GM18951 (cell line): Measurements from ENCODE around the gene ABCA4.

ENCODE experiments used
- POLR2A ChIP-seq: IDR thresholded peaks from 4 replicates; pipeline ENCODE4 v1.6.1; 2011; ENCODE audit warnings: mild to moderate bottlenecking; ENCODE audit not compliant: insufficient read length, insufficient read depth; ENCODE audit errors: extremely low read depth
- in situ Hi-C: fragments of 300-500 bp; cut with MboI; formaldehyde crosslinking; loops from one replicate; pipeline ENCODE4 v1.12.0; 2022; ENCODE audit warnings: low sequenced_read_pairs, mixed read lengths, inconsistent platforms; ENCODE audit not compliant: unreplicated experiment

Gene ABCA4

DNA sequence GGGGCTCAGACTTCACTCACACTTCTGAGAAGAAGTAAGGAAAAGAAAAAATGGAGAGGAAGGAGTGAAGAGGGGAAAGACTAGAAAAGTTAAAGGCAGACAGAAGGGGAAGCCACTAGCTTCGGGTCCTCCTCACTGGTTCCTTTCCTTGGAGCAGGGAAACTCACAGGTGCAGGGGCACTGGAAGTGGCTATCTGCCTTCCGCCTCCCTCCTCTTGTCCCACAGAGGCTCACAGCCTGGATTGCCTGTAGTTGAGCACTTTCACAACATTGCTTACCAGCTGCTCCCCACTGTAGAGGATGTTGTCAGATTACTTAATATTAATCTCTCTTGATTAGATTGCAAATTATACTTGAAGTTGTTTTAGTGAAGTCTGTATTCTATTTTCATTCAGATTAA, 21.6 kb upstream of the ABCA4 start:
- in situ Hi-C loops = no loop called here
- TF ChIP-seq POLR2A = no peak

DNA sequence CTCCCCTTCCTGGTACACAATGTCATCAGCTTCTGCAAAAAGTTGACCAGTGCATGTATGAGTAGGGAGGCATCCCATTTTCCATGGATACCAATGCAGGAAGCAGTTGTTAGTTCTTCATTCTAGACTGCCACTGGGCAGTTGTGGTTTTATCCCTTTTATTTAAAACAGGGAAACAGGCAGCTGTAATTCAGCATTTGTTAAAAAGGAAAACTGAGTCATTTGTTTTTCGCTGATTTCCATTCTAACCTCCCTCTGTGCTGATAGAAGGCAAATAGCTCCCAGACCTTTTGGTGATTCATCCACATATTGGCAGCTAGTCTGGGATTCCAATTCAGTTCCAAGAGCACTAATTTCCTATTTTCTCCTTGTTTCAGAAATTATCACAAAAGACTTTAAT, 21.1 kb upstream of the ABCA4 start:
- TF ChIP-seq POLR2A = no peak
- in situ Hi-C loops = no loop called here

DNA sequence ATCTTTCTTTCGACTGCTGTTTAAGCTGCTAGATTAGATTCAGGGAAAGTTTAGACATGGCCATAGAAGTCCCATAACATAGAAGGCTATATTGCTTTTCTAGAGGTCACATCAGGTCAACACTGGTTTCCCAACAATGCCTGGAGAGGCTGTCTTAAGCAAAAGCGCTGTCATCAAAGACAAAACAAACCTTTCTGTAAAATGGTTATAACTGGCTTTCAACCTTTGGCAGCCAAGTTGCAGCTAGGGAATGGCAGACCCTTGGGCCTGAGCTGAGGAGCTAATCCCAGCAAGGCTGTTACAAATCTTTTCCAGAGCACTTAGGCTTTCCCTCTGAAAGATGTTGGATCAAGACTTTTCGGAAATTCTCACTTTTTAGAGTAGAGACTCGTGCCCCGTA, 11.2 kb upstream of the ABCA4 start:
- no peak for TF ChIP-seq POLR2A
- in situ Hi-C loops = no loop called here

DNA sequence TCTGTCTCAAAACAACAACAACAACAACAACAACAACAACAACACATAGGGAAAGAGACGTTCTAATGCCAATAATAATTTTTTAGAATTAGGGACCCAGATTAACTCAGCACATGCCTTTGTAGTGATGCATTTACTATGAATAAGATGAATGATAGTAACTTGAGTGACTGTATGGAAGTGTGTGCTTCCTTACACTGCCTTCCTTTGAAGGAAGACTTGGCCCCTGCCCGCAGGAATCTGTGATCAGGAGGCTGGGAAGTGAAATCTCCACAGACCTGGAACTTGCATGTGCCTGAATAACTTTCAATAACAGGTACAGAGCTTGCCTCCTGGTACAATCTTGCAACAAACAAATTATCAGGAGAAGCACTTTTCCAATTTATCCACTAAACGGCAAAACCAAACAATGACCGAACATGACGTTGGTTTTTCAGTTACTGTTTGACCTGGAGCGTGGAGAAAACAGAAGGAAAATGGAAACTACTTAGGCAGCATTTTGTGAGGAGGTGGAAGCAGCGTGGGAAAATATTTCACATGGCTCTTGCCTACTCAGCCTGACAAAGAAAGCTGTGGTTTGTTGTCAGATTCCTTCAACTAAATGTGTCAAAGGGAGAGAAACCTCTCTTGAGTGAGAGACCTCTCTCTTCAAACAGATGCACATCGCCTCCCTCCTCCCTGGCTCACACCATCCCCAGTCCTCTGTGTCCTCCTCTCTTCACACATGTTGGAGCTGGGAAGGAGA, 10.1 kb upstream of the ABCA4 start:
- in situ Hi-C loops = no loop called here
- no peak for TF ChIP-seq POLR2A

DNA sequence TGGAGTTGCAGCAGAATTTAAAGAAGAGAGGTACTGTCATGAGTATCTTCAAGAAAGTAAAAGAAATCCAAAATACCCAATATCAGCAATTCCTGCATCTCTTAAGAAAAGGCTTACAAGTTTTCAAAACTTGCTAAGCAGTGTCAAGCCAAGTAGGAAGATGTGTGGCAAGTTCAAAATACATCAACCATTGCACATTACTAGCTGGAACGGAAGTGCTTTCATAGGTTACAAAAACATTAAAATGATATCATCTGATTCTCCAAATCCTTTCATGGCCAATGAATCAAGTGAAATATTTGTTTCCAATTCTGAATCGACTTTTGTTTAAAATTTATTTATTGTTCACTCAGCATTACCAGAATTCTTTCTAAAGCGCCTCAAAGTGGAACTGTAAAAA, 5.7 kb upstream of the ABCA4 start:
- in situ Hi-C loops = no loop called here
- no peak for TF ChIP-seq POLR2A

DNA sequence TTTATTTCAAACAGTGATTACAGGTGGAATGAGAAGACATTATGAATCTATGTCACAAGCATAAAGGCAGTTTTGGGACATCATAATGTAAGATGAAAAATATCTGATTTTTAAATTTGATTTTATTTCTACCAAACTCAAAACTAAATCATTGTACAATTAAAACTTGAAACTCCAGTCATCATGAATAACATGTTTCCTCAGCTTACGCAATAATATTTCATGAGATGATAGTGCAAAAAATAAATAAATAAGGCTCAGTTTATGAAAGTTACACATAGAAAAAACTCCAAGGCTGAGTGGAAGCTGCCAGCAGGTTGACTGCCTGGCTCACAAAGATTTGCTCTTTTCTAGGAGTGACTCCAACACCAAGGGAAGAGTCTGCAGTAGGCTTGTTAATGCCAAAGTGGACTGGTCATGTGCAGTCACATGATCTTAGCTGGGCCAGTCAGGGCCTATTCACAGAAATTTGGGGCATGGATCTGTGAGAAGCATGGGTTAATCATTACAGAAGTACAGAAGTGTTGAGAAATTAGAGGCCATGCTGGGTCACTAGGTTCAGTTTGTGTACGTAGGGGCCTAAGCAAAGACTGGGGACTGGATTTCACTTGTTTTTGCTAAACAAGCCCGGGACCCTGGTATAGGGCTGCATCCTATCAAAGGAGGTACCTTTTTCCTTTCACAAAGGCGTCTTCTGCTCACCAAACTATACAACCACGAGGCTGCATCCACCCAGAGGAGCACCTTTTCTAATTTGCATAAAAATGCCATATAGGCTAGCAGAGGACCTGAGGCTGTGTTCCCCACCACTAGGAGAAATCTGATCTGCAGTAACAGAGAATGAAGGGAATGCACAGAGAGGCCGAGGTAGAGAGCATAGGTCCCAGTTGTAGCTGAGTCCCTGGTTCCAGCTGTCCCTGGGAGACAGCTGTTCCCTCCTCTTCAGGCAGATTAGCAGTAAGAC, 4.9 kb upstream of the ABCA4 start:
- no peak for TF ChIP-seq POLR2A

DNA sequence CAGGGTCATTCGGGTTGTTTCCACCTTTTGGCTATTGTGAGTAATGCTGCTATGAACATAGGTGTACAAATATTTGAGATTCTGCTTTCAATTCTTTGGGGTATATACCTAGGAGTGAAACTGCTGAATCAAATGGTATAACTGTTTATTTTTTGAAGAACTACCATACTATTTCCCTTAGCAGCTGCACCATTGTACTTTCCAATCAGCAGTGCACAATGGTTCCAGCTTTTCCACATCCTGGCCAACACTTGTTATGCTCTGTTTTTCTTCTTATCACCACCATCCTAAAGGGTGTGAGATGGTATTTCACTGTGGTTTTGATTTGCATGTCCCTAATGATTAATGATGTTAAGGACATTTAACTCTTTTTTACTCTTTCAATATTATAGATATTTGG, 3.6 kb upstream of the ABCA4 start:
- TF ChIP-seq POLR2A = no peak
- in situ Hi-C loops = no loop called here

More for the DNA sequence above, 4.9 kb upstream of the ABCA4 start:
- in situ Hi-C loops = no loop called here

DNA sequence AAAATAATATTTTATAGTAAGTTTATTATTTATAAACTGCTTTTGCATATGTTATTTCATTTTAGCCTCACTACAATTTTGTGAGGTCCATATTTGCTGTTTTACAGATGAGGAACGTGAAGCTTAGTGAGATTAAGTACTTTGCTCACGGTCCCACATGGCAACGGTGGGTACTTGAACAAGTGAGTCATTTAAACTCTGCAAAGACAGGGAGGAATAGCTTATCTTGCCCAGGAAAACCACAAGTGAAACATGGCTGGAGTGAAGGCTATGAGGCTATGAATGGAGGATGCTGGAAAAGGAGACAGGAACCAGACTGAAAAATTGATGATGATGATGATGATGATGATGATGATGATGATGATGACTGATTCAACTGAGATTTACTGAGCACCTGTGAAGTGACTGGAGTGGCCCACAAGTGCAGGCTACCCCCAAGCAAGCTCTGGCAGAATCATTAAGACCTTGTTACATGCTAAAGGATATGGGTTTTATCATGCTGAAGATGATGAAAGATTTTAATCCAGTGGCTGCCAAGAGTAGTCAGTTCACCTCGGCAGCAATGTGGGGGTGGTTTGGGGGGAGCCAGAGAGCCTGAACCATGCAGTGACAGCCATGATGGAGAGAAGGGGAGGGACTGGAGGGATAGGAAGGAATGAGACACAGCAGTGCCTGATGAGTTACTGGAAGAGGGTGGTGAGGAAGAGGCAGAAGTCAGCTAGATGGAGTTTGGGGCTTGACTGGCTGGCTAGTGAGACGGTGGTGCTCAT, 1.4 kb upstream of the ABCA4 start:
- in situ Hi-C loops = no loop called here
- no peak for TF ChIP-seq POLR2A

DNA sequence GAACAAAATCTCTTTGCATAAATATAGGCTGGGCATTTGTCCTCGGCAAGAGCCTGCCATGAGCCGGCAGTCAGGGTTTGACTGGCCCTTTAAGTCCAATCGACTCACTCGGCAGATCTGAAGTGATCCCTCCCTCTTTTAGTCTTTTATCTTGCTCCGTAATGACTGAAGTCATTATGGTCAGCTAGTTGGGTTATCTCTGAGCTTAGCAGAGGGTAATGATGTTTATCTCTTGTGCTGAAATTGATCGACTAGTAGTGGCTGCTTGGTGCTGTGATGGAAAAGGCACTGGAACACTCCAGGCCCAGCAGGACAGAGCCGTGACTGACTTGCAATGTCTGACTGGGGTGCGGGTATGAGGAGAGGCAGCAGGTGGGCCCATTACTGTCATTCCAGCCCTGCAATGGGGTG, 468 bp upstream of the ABCA4 start:
- TF ChIP-seq POLR2A = no peak
- in situ Hi-C loops = no loop called here

DNA sequence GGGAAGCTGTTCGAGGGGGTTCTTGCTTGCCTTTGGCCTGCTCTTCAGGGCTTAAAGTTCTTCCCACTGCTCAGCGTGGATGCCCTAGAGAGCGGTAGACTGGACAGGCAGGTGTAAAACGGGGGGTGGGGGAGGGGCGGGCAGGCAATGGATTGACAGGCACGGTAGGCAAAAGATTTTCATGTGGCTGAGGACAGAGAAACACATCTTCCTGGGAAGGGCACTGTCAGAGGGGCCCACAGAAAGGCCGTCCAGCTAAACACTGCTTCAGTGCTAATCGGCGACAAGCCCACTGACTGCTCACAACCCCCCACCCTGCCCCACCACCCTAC, 412 bp downstream of the ABCA4 start:
- no peak for TF ChIP-seq POLR2A
- in situ Hi-C loops = no loop called here

DNA sequence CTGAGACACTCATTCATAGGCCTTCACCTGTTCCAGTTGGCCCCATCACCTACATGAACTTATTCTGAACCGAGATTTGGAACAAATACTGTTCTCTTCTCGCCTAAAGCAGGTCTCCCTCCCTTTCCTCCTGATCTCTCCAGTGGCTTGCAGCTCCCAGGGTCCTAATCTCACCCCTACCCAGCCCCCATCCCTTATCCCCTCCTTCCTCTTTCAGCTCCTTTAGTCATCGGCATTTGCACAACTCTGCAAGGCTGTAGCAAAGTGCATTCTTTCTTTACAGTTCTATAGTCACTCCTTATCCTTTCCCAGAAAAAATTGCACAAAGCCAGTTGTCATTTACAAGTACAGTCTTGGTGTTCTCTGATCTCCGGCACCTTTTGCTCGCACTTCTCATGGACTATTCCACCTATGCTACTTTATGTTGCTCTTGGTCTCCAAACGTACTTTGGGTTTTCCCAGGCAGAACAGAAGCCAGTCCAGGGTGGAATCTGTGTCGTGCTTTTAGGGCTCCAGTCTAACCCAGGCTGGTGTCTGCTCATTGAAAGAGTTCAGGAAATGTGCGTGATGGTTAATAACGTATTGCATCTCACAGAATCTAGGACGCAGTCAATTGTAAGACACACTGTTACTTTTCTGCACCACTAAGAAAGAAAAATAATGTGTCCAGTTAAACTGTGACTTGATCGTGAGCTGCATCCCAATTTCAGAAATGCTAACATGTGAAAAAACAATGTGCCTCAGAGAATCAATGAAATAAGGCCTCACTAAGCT, 965 bp downstream of the ABCA4 start:
- in situ Hi-C loops = no loop called here
- no peak for TF ChIP-seq POLR2A

DNA sequence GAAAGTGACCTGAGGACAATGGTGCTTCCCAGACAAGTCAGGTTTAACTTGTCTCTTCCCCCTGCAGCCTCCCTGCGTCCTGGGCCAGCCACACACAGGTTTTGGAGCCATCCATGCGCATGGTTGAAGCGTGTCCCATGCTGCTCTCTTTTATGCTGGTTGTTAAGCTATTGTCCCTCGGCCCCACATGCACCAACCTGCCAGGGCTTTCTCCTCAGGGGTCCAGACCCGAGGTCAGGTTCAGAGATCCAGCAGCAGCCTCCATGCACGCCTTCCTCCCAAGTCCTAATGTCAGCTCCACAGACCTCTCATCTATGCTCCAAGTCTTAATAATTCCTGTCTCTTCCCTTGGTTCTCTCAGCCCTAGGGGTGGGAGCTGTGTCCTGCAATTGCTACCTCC, 1.6 kb downstream of the ABCA4 start:
- no peak for TF ChIP-seq POLR2A
- in situ Hi-C loops = no loop called here

DNA sequence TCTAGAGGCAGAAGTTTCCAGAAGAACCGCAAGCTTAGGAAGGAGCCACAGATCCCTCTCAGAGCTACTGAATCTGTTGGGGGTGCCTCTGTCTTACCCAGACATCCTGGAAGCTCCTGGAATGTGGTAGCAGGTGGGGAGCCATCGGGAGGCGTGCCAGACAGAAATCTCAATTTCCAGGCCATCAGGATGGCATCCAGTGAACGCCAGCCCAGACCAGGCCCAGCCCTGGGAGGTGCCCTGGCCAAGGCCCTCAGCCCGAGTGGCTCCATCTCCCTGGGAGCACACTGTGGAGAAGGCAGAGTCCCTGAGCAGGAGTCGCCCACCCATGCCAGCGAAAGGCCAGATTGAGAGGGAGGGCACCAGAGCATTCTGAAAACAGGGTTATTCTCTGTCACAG, 2.5 kb downstream of the ABCA4 start:
- TF ChIP-seq POLR2A = no peak
- in situ Hi-C loops = no loop called here
